T-helper 1 cell treated with Interleukin-12 subunit alpha and Interleukin-12 subunit beta and Interleukin-4 antibody, amounts not matched to agents 30 μg/mL and 1 μg/mL, for 36 hours (primary cell): ENCODE data around the gene TRIM46.
A peak's percentile ranks its signal among the peaks of the same experiment; 100 is the strongest.
"Not testable (repeated sequence)": the region's sequence is repeated elsewhere in the genome, so short reads cannot be mapped to it uniquely, and the experiment has no call there.

Source experiments
- H3K27ac Mint-ChIP-seq: one replicate; pipeline ENCODE4 v1.8.0; 2021; ENCODE audit warnings: mild to moderate bottlenecking, mixed read lengths
- H3K27me3 Mint-ChIP-seq: one replicate; pipeline ENCODE4 v1.8.0; 2021; ENCODE audit warnings: low read depth, mixed read lengths
- H3K36me3 Mint-ChIP-seq: one replicate; pipeline ENCODE4 v1.8.0; 2021; ENCODE audit warnings: low read depth, mixed read lengths
- H3K4me1 Mint-ChIP-seq: one replicate; pipeline ENCODE4 v1.8.0; 2021; ENCODE audit warnings: low read depth, mixed read lengths
- H3K4me3 Mint-ChIP-seq: one replicate; pipeline ENCODE4 v1.8.0; 2021; ENCODE audit warnings: mild to moderate bottlenecking, moderate library complexity, mixed read lengths
- H3K9me3 Mint-ChIP-seq: one replicate; pipeline ENCODE4 v1.8.0; 2021; ENCODE audit warnings: mixed read lengths

The TRIM46 gene

GRCh38 chr1:155184835-155185782, 11.5 kb downstream of the TRIM46 start:
- H3K4me1 Mint-ChIP-seq = peaks cover 10% of the 10 kb centered on the region
- no peaks in the 10 kb centered on the region for H3K27me3 Mint-ChIP-seq
- peaks cover 18% of the 10 kb centered on the region for H3K36me3 Mint-ChIP-seq
- no peaks in the 10 kb centered on the region for H3K9me3 Mint-ChIP-seq
- peak overlapping the region; percentile 55 for H3K27ac Mint-ChIP-seq
- H3K4me3 Mint-ChIP-seq = no peak overlapping the region

GRCh38 chr1:155185783-155186066, 12.1 kb downstream of the TRIM46 start:
- Mint-ChIP-seq H3K4me3 (no peak overlapping the region), H3K27ac (peak overlapping the region; percentile 55), H3K9me3 (no peaks in the 10 kb centered on the region), H3K27me3 (no peaks in the 10 kb centered on the region), H3K36me3 (peaks cover 18% of the 10 kb centered on the region), H3K4me1 (peaks cover 10% of the 10 kb centered on the region)

- H3K4me3 Mint-ChIP-seq = no peak overlapping the region
- H3K4me1 Mint-ChIP-seq = peaks cover 9% of the 10 kb centered on the region
- H3K27me3 Mint-ChIP-seq = no peaks in the 10 kb centered on the region
- H3K27ac Mint-ChIP-seq = no peak overlapping the region
- peaks cover 17% of the 10 kb centered on the region for H3K36me3 Mint-ChIP-seq
- no peaks in the 10 kb centered on the region for H3K9me3 Mint-ChIP-seq
Measured at GRCh38 chr1:155186067-155186793, 12.6 kb downstream of the TRIM46 start.

- Mint-ChIP-seq H3K9me3 (no peaks in the 10 kb centered on the region), H3K4me1 (peaks cover 7% of the 10 kb centered on the region), H3K36me3 (peaks cover 14% of the 10 kb centered on the region), H3K27ac (no peak overlapping the region), H3K4me3 (no peak overlapping the region), H3K27me3 (no peaks in the 10 kb centered on the region)
Measured at GRCh38 chr1:155186794-155187455, 13.3 kb downstream of the TRIM46 start.

- no peak overlapping the region for H3K4me3 Mint-ChIP-seq
Measured at GRCh38 chr1:155187456-155187891, 13.8 kb downstream of the TRIM46 start.

GRCh38 chr1:155188268-155188667, 14.6 kb downstream of the TRIM46 start:
- no peaks in the 10 kb centered on the region for H3K9me3 Mint-ChIP-seq
- peak overlapping the region; percentile 48 for H3K4me3 Mint-ChIP-seq
- H3K27ac Mint-ChIP-seq = peak overlapping the region; percentile 64
- peaks cover 18% of the 10 kb centered on the region for H3K4me1 Mint-ChIP-seq
- H3K27me3 Mint-ChIP-seq = no peaks in the 10 kb centered on the region
- H3K36me3 Mint-ChIP-seq = peaks cover 15% of the 10 kb centered on the region

More at GRCh38 chr1:155187456-155187891, 13.8 kb downstream of the TRIM46 start:
- Mint-ChIP-seq H3K36me3 (peaks cover 17% of the 10 kb centered on the region), H3K9me3 (no peaks in the 10 kb centered on the region), H3K4me1 (peaks cover 12% of the 10 kb centered on the region), H3K27ac (peak overlapping the region; percentile 64), H3K27me3 (no peaks in the 10 kb centered on the region)

GRCh38 chr1:155189926-155190325, 16.3 kb downstream of the TRIM46 start:
- H3K27ac Mint-ChIP-seq, H3K27me3 Mint-ChIP-seq, H3K9me3 Mint-ChIP-seq, H3K4me3 Mint-ChIP-seq, H3K36me3 Mint-ChIP-seq: not testable (repeated sequence)
- H3K4me1 Mint-ChIP-seq = peaks cover 30% of the 10 kb centered on the region

GRCh38 chr1:155191904-155192303, 18.3 kb downstream of the TRIM46 start:
- H3K4me1 Mint-ChIP-seq = peaks cover 38% of the 10 kb centered on the region
- H3K4me3 Mint-ChIP-seq = peak overlapping the region; percentile 79
- H3K9me3 Mint-ChIP-seq = no peaks in the 10 kb centered on the region
- peaks cover 13% of the 10 kb centered on the region for H3K36me3 Mint-ChIP-seq
- H3K27ac Mint-ChIP-seq = peak overlapping the region; percentile 99
- no peaks in the 10 kb centered on the region for H3K27me3 Mint-ChIP-seq

GRCh38 chr1:155192346-155193274, 19.0 kb downstream of the TRIM46 start:
- H3K36me3 Mint-ChIP-seq = peaks cover 16% of the 10 kb centered on the region
- peaks cover 38% of the 10 kb centered on the region for H3K4me1 Mint-ChIP-seq
- H3K4me3 Mint-ChIP-seq = peak overlapping the region; percentile 90
- no peaks in the 10 kb centered on the region for H3K27me3 Mint-ChIP-seq
- no peaks in the 10 kb centered on the region for H3K9me3 Mint-ChIP-seq
- peak overlapping the region; percentile 99 for H3K27ac Mint-ChIP-seq

- Mint-ChIP-seq H3K4me3 (peak overlapping the region; percentile 90), H3K9me3 (no peaks in the 10 kb centered on the region), H3K27ac (peak overlapping the region; percentile 99), H3K27me3 (no peaks in the 10 kb centered on the region), H3K36me3 (peaks cover 18% of the 10 kb centered on the region), H3K4me1 (peaks cover 34% of the 10 kb centered on the region)
Measured at GRCh38 chr1:155193275-155193990, 19.8 kb downstream of the TRIM46 start.

GRCh38 chr1:155193991-155194240, 20.3 kb downstream of the TRIM46 start:
- Mint-ChIP-seq H3K36me3 (peaks cover 18% of the 10 kb centered on the region), H3K27ac (peak overlapping the region; percentile 99), H3K4me1 (peaks cover 34% of the 10 kb centered on the region), H3K4me3 (peak overlapping the region; percentile 90)
- H3K27me3 Mint-ChIP-seq, H3K9me3 Mint-ChIP-seq: not testable (repeated sequence)

- no peaks in the 10 kb centered on the region for H3K27me3 Mint-ChIP-seq
- H3K4me3 Mint-ChIP-seq = peak overlapping the region; percentile 82
- H3K27ac Mint-ChIP-seq = peak overlapping the region; percentile 82
- peaks cover 22% of the 10 kb centered on the region for H3K36me3 Mint-ChIP-seq
- peaks cover 34% of the 10 kb centered on the region for H3K4me1 Mint-ChIP-seq
- no peaks in the 10 kb centered on the region for H3K9me3 Mint-ChIP-seq
Measured at GRCh38 chr1:155195201-155196102, 21.8 kb downstream of the TRIM46 start.
